Activated CD8-positive, alpha-beta T cell treated with anti-CD3 and anti-CD28 coated beads for 36 hours (primary cell): ENCODE measurements around the gene DHX40. TPM values are rescaled to one million over a fixed set of nuclear protein-coding genes. Genes with fewer than 3 reads are reported as not detected.
"Not testable (repeated sequence)": the region's sequence is repeated elsewhere in the genome, so short reads cannot be mapped to it uniquely, and the experiment has no call there.

Source experiments
- ATAC-seq: fragments of 200-7000 bp; cut with Tn5 transposase; one replicate; pipeline ENCODE4 v1.10.0; 2021; ENCODE audit warnings: mild to moderate bottlenecking, moderate library complexity
- CTCF ChIA-PET: fragments of 350-600 bp; sonication (Branson Sonifier 250); formaldehyde crosslinking; loops from one replicate; lab custom pipeline; 2021; ENCODE audit warnings: antibody characterized with exemption; lab: Charles Lee
- POLR2A ChIA-PET: fragments of 350-600 bp; sonication (Branson Sonifier 250); formaldehyde crosslinking; loops from one replicate; lab custom pipeline; 2021; ENCODE audit warnings: antibody characterized with exemption; lab: Charles Lee
- DNase-seq: peaks from one replicate; pipeline ENCODE4 v3.0.0-alpha.2; 2020
- H3K27ac Mint-ChIP-seq: one replicate; pipeline ENCODE4 v1.8.0; 2021; ENCODE audit warnings: mild to moderate bottlenecking, mixed read lengths
- H3K27me3 Mint-ChIP-seq: one replicate; pipeline ENCODE4 v1.8.0; 2021; ENCODE audit warnings: mixed read lengths
- H3K36me3 Mint-ChIP-seq: one replicate; pipeline ENCODE4 v1.8.0; 2021; ENCODE audit warnings: low read depth, mixed read lengths
- H3K4me1 Mint-ChIP-seq: one replicate; pipeline ENCODE4 v1.8.0; 2021; ENCODE audit warnings: low read depth, mixed read lengths
- H3K4me3 Mint-ChIP-seq: one replicate; pipeline ENCODE4 v1.8.0; 2021; ENCODE audit warnings: mild to moderate bottlenecking, moderate library complexity, mixed read lengths
- H3K9me3 Mint-ChIP-seq: one replicate; pipeline ENCODE4 v1.8.0; 2021; ENCODE audit warnings: mixed read lengths
- CTCF ChIP-seq: fragments of 200-600 bp; IDR thresholded peaks from one replicate; pipeline ENCODE4 v1.8.0; 2022; ENCODE audit warnings: antibody characterized with exemption, mild to moderate bottlenecking
- intact Hi-C: fragments of 100-400 bp; cut with micrococcal nuclease; formaldehyde crosslinking; loops from one replicate; pipeline ENCODE4 v1.10.0; 2022
- total RNA-seq, 2 experiments: library from RNA; stranded (reverse); gene quantifications; one replicate each; pipeline ENCODE4 v1.2.3, GENCODE V29; 2021

Gene DHX40
- total RNA-seq, 2 experiments from 2014 or later, result 24.7 to 24.9 TPM

- H3K27me3 Mint-ChIP-seq, result no peaks in the 10 kb centered on the region
- intact Hi-C loops, result no loop called here
- peaks cover 2% of the 10 kb centered on the region for H3K9me3 Mint-ChIP-seq
- POLR2A ChIA-PET, result interaction anchor here (3.2 kb wide), 1 partner anchor 47 kb away, joined by 14 read pairs; the partner anchor contains the start of gene CLTC
- ATAC-seq (peak; percentile 86), DNase-seq (peak; percentile 53)
- peak overlapping the region; percentile 91 for H3K27ac Mint-ChIP-seq
- H3K36me3 Mint-ChIP-seq, result peaks cover 14% of the 10 kb centered on the region
- no peak for TF ChIP-seq CTCF
- CTCF ChIA-PET, result interaction anchor here (1.3 kb wide), 1 partner anchor 9 kb away, joined by 3 read pairs; no protein-coding TSS in a partner anchor
- H3K4me1 Mint-ChIP-seq, result peaks cover 17% of the 10 kb centered on the region
- no peak overlapping the region for H3K4me3 Mint-ChIP-seq
Measured at GRCh38 chr17:59572301-59572924, 7.0 kb downstream of the DHX40 start.

GRCh38 chr17:59584168-59584567, 18.8 kb downstream of the DHX40 start:
- H3K27me3 Mint-ChIP-seq, H3K4me3 Mint-ChIP-seq, H3K9me3 Mint-ChIP-seq, H3K36me3 Mint-ChIP-seq, H3K4me1 Mint-ChIP-seq, intact Hi-C loops, DNase-seq, H3K27ac Mint-ChIP-seq, ATAC-seq, CTCF ChIA-PET, POLR2A ChIA-PET: not testable (repeated sequence)

- no peak overlapping the region for H3K27ac Mint-ChIP-seq
- CTCF ChIA-PET, result no interaction called here
- no peaks in the 10 kb centered on the region for H3K27me3 Mint-ChIP-seq
- ATAC-seq (no peak), DNase-seq (no peak)
- H3K4me3 Mint-ChIP-seq, result no peak overlapping the region
- no peak for TF ChIP-seq CTCF
- intact Hi-C loops, result no loop called here
- peaks cover 21% of the 10 kb centered on the region for H3K36me3 Mint-ChIP-seq
- peaks cover 10% of the 10 kb centered on the region for H3K4me1 Mint-ChIP-seq
- POLR2A ChIA-PET, result interaction anchor here (1.5 kb wide), 1 partner anchor 19 kb away, joined by 5 read pairs; the partner anchor contains the start of gene CLTC
- H3K9me3 Mint-ChIP-seq, result no peaks in the 10 kb centered on the region
Measured at GRCh38 chr17:59600169-59600568, 34.8 kb downstream of the DHX40 start.

- POLR2A ChIA-PET, result interaction anchor here (1.5 kb wide), 1 partner anchor 18 kb away, joined by 5 read pairs; the partner anchor contains the start of gene CLTC
- H3K9me3 Mint-ChIP-seq, result no peaks in the 10 kb centered on the region
- no peaks in the 10 kb centered on the region for H3K27me3 Mint-ChIP-seq
- peaks cover 24% of the 10 kb centered on the region for H3K36me3 Mint-ChIP-seq
- intact Hi-C loops, result no loop called here
- H3K4me3 Mint-ChIP-seq, result no peak overlapping the region
- CTCF ChIA-PET, result interaction anchor here (1.6 kb wide), 1 partner anchor 11 kb away, joined by 5 read pairs; no protein-coding TSS in a partner anchor
- ATAC-seq (peak; percentile 97), DNase-seq (peak; percentile 22)
- no peak overlapping the region for H3K27ac Mint-ChIP-seq
- H3K4me1 Mint-ChIP-seq, result peaks cover 10% of the 10 kb centered on the region
- TF ChIP-seq CTCF, result no peak
Measured at GRCh38 chr17:59601130-59601529, 35.7 kb downstream of the DHX40 start.

- POLR2A ChIA-PET, result interaction anchor here (2.0 kb wide), 1 partner anchor 12 kb away, joined by 5 read pairs; no protein-coding TSS in a partner anchor
- no peak for DNase-seq
- H3K27me3 Mint-ChIP-seq, result no peaks in the 10 kb centered on the region
- CTCF ChIA-PET, result interaction anchor here (0.8 to 2.1 kb wide), 5 partner anchors 10 to 166 kb away, joined by 3 to 7 read pairs (median 4); partner anchors contain the start of gene CLTC
- H3K27ac Mint-ChIP-seq, result no peak overlapping the region
- no peak overlapping the region for H3K4me3 Mint-ChIP-seq
- H3K36me3 Mint-ChIP-seq, result peaks cover 25% of the 10 kb centered on the region
- H3K9me3 Mint-ChIP-seq, result no peaks in the 10 kb centered on the region
- no peaks in the 10 kb centered on the region for H3K4me1 Mint-ChIP-seq
- TF ChIP-seq CTCF, result no peak
- intact Hi-C loops, result no loop called here
- no peak for ATAC-seq
Measured at GRCh38 chr17:59607061-59607460, 41.7 kb downstream of the DHX40 start.
